ENCODE measurements around the gene PYY. TPM values are rescaled to one million over a fixed set of nuclear protein-coding genes. Genes with fewer than 3 reads are reported as not detected.

PYY gene
- total RNA-seq, 6 donors from 2014 or later, result 0.60 TPM; not detected in 5

GRCh38 chr17:43994272-43995149 is 40.8 kb upstream of the PYY start:
- peak overlapping the region in 2 of 4 donors; percentile 26 to 33 for H3K4me3 ChIP-seq
- H3K9me3 ChIP-seq, result no peaks in the 10 kb centered on the region
- H3K27me3 ChIP-seq, result peaks cover 0 to 4% (median 2%) of the 10 kb centered on the region in 4 donors
- peak; percentile 61 to 92 (median 85) for TF ChIP-seq CTCF (IDR thresholded peaks at IDR 0.05)
- no peak for TF ChIP-seq POLR2AphosphoS5 (IDR thresholded peaks at IDR 0.05)
- no peaks in the 10 kb centered on the region for H3K36me3 ChIP-seq
- peaks cover 8 to 11% (median 10%) of the 10 kb centered on the region in 4 donors for H3K4me1 ChIP-seq
- ATAC-seq (ENCODE audit: low FRiP score in 2 of 2), result peak; percentile 78 to 91
- no peak overlapping the region for H3K27ac ChIP-seq
- peak; percentile 59 to 93 for DNase-seq
- 14 to 24% methylated on average over 24 to 33 of the region's 52 CpGs for WGBS, 2 donors

GRCh38 chr17:43992641-43993040 is 38.9 kb upstream of the PYY start:
- no peaks in the 10 kb centered on the region for H3K36me3 ChIP-seq
- H3K27me3 ChIP-seq, result peaks cover 0 to 6% (median 2%) of the 10 kb centered on the region in 4 donors
- no peak for ATAC-seq (ENCODE audit: low FRiP score in 2 of 2)
- no peak overlapping the region for H3K27ac ChIP-seq
- no peak for DNase-seq
- no peak for TF ChIP-seq POLR2AphosphoS5 (IDR thresholded peaks at IDR 0.05)
- no peak for TF ChIP-seq EP300 (IDR thresholded peaks at IDR 0.05)
- no peak for TF ChIP-seq CTCF (IDR thresholded peaks at IDR 0.05)
- no peak for TF ChIP-seq POLR2A (IDR thresholded peaks at IDR 0.05)
- H3K4me3 ChIP-seq, result no peak overlapping the region
- no peaks in the 10 kb centered on the region for H3K9me3 ChIP-seq
- 89 to 96% methylated on average over 14 of the region's 14 CpGs for WGBS, 2 donors
- peaks cover 8 to 11% (median 10%) of the 10 kb centered on the region in 4 donors for H3K4me1 ChIP-seq

GRCh38 chr17:43988301-43988700 is 34.6 kb upstream of the PYY start:
- H3K4me1 ChIP-seq, result peaks cover 9 to 11% (median 10%) of the 10 kb centered on the region in 4 donors
- ATAC-seq (ENCODE audit: low FRiP score in 2 of 2) (no peak), DNase-seq (no peak)
- TF ChIP-seq EP300 (IDR thresholded peaks at IDR 0.05), result no peak
- H3K36me3 ChIP-seq, result no peaks in the 10 kb centered on the region
- H3K27me3 ChIP-seq, result peaks cover 0 to 9% (median 5%) of the 10 kb centered on the region in 4 donors
- no peak overlapping the region for H3K27ac ChIP-seq
- no peaks in the 10 kb centered on the region for H3K9me3 ChIP-seq
- H3K4me3 ChIP-seq, result no peak overlapping the region
- WGBS, 2 donors, result 83 to 84% methylated on average over 9 of the region's 9 CpGs

GRCh38 chr17:43987131-43988021 is 33.6 kb upstream of the PYY start:
- Histone ChIP-seq H3K9me3 (no peaks in the 10 kb centered on the region), H3K4me1 (peaks cover 10 to 13% (median 12%) of the 10 kb centered on the region in 4 donors), H3K36me3 (no peaks in the 10 kb centered on the region), H3K27ac (no peak overlapping the region), H3K4me3 (no peak overlapping the region), H3K27me3 (peaks cover 0 to 14% (median 7%) of the 10 kb centered on the region in 4 donors)
- no peak for TF ChIP-seq POLR2AphosphoS5 (IDR thresholded peaks at IDR 0.05)
- no peak for TF ChIP-seq EP300 (IDR thresholded peaks at IDR 0.05)
- no peak for TF ChIP-seq CTCF (IDR thresholded peaks at IDR 0.05)
- TF ChIP-seq POLR2A (IDR thresholded peaks at IDR 0.05), result no peak
- WGBS, 2 donors, result 68 to 75% methylated on average over 12 of the region's 12 CpGs
- no peak for ATAC-seq (ENCODE audit: low FRiP score in 2 of 2)
- DNase-seq, result no peak

Measured in upper lobe of left lung (tissue), 6 donors.